H1 (cell line): ENCODE measurements around the gene MAGI1. TPM values are rescaled to one million over a fixed set of nuclear protein-coding genes. Genes with fewer than 3 reads are reported as not detected.

Source experiments
- CTCF ChIA-PET: fragments of 300-600 bp; sonication (Branson Sonifier 250); formaldehyde crosslinking; loops from one replicate; lab custom pipeline; 2021; ENCODE audit not compliant: partially characterized antibody; lab: Charles Lee
- POLR2A ChIA-PET: fragments of 300-600 bp; sonication (Branson Sonifier 250); formaldehyde crosslinking; loops from one replicate; lab custom pipeline; 2021; ENCODE audit warnings: inconsistent platforms; ENCODE audit not compliant: partially characterized antibody; lab: Charles Lee
- DNase-seq, 2 experiments: peaks; one replicate each; pipeline versions ENCODE4 v3.0.0 to v3.0.0-alpha.2; 2010 to 2022; ENCODE audit warnings: low spot score in 2 of 2, low read depth in 1 of 2, mixed read lengths in 1 of 2
- FAIRE-seq: peaks from 2 replicates; lab custom pipeline; 2011; peaks lifted over from hg19 to GRCh38; lab: Jason Lieb, UNC
- H2AFZ ChIP-seq: 2 replicates; pipeline ENCODE4 v1.8.1; 2012; ENCODE audit warnings: low read length, inconsistent platforms
- H2AK5ac ChIP-seq: 2 replicates; pipeline ENCODE4 v1.6.1; 2013; ENCODE audit warnings: low read depth, low read length
- H2BK120ac ChIP-seq: replicated peaks from 2 replicates; pipeline ENCODE3; 2013; ENCODE audit warnings: low read depth, low read length, inconsistent platforms
- H2BK12ac ChIP-seq: 2 replicates; pipeline ENCODE4 v1.6.1; 2013; ENCODE audit warnings: low read depth, low read length
- H2BK15ac ChIP-seq: 2 replicates; pipeline ENCODE4 v1.6.1; 2013; ENCODE audit warnings: low read length
- H2BK20ac ChIP-seq: 2 replicates; pipeline ENCODE4 v1.6.1; 2013; ENCODE audit warnings: low read length
- H2BK5ac ChIP-seq: 2 replicates; pipeline ENCODE4 v1.6.1; 2013; ENCODE audit warnings: low read depth, low read length
- H3K14ac ChIP-seq: 2 replicates; pipeline ENCODE4 v1.6.1; 2013; ENCODE audit warnings: inconsistent platforms; ENCODE audit not compliant: insufficient read length
- H3K18ac ChIP-seq: 2 replicates; pipeline ENCODE4 v1.6.1; 2013; ENCODE audit warnings: low read length; ENCODE audit errors: extremely low read depth
- H3K23ac ChIP-seq: 2 replicates; pipeline ENCODE4 v1.6.1; 2013; ENCODE audit warnings: inconsistent platforms; ENCODE audit not compliant: insufficient read length
- H3K23me2 ChIP-seq: 2 replicates; pipeline ENCODE4 v1.6.1; 2013; ENCODE audit warnings: low read depth, low read length
- H3K27ac ChIP-seq: 2 replicates; pipeline ENCODE4 v1.6.1; 2011; ENCODE audit warnings: low read depth, low read length, inconsistent platforms
- H3K27me3 ChIP-seq, 4 experiments: replicated peaks in 1 of 4; 1 replicate in 1 of 4; 2 replicates in 3 of 4; pipeline versions ENCODE4 v1.6.1 to v1.8.1; 2011 to 2013; ENCODE audit warnings: low read length in 3 of 4, mild to moderate bottlenecking in 3 of 4, inconsistent platforms in 2 of 4, mixed read lengths in 2 of 4, moderate library complexity in 1 of 4; ENCODE audit not compliant: control insufficient read depth in 3 of 4, insufficient read depth in 3 of 4; ENCODE audit errors: extremely low read depth in 1 of 4
- H3K36me3 ChIP-seq, 4 experiments: 2 replicates each; pipeline versions ENCODE4 v1.6.1 to v1.8.1; 2011 to 2013; ENCODE audit warnings: mild to moderate bottlenecking in 4 of 4, low read length in 3 of 4, moderate library complexity in 2 of 4, control low read depth in 1 of 4, inconsistent platforms in 1 of 4; ENCODE audit not compliant: insufficient read depth in 4 of 4, control insufficient read depth in 2 of 4
- H3K4ac ChIP-seq: replicated peaks from 2 replicates; pipeline ENCODE3; 2013; ENCODE audit warnings: low read length, low read depth, mixed read lengths, inconsistent platforms; ENCODE audit not compliant: insufficient read length
- H3K4me1 ChIP-seq, 4 experiments: replicated peaks in 1 of 4; 1 replicate in 1 of 4; 2 replicates in 3 of 4; pipeline versions ENCODE4 v1.6.1 to v1.8.1; 2011 to 2013; ENCODE audit warnings: low read length in 3 of 4, inconsistent platforms in 2 of 4, mixed read lengths in 1 of 4; ENCODE audit not compliant: insufficient read depth in 4 of 4, control insufficient read depth in 3 of 4
- H3K4me2 ChIP-seq, 2 experiments: 2 replicates each; pipeline versions ENCODE4 v1.6.1 to v1.8.1; 2011 to 2013; ENCODE audit warnings: low read depth in 2 of 2, low read length in 2 of 2, control low read depth in 1 of 2, inconsistent platforms in 1 of 2, mild to moderate bottlenecking in 1 of 2; ENCODE audit not compliant: insufficient read depth in 1 of 2
- H3K4me3 ChIP-seq, 4 experiments: fragments of 200-600, 300-600 bp in 1 of 4; sonication (generic), shearing (Covaris generic), sonication (Bioruptor Twin) in 1 of 4; 2 replicates each; pipeline versions ENCODE4 v1.5.1 to v1.8.1; 2011 to 2016; ENCODE audit warnings: low read length in 4 of 4, low read depth in 3 of 4, control low read depth in 2 of 4, inconsistent platforms in 2 of 4, mild to moderate bottlenecking in 2 of 4, mixed read lengths in 1 of 4, moderate library complexity in 1 of 4; ENCODE audit not compliant: insufficient read depth in 2 of 4; ENCODE audit errors: extremely low read depth in 1 of 4
- H3K56ac ChIP-seq: replicated peaks from 2 replicates; pipeline ENCODE3; 2013; ENCODE audit warnings: low read depth, mild to moderate bottlenecking, mixed read lengths, low read length, inconsistent platforms; ENCODE audit not compliant: insufficient read length
- H3K79me1 ChIP-seq: 2 replicates; pipeline ENCODE4 v1.6.1; 2013; ENCODE audit warnings: low read depth, low read length, control low read depth
- H3K79me2 ChIP-seq, 2 experiments: 2 replicates each; pipeline versions ENCODE4 v1.6.1 to v1.8.1; 2012 to 2013; ENCODE audit warnings: low read length in 2 of 2, mild to moderate bottlenecking in 2 of 2, inconsistent platforms in 1 of 2; ENCODE audit not compliant: insufficient read depth in 2 of 2, control insufficient read depth in 1 of 2
- H3K9ac ChIP-seq, 4 experiments: replicated peaks in 1 of 4; 1 replicate in 1 of 4; 2 replicates in 3 of 4; pipeline versions ENCODE4 v1.6.1 to v1.8.1; 2011 to 2013; ENCODE audit warnings: low read depth in 3 of 4, low read length in 3 of 4, control low read depth in 2 of 4, mild to moderate bottlenecking in 2 of 4, moderate library complexity in 2 of 4, inconsistent platforms in 1 of 4; ENCODE audit errors: extremely low read depth in 1 of 4
- H3K9me3 ChIP-seq, 2 experiments: 2 replicates each; pipeline versions ENCODE4 v1.6.1 to v1.8.1; 2012 to 2013; ENCODE audit warnings: mild to moderate bottlenecking in 2 of 2, moderate library complexity in 2 of 2, control low read depth in 1 of 2, inconsistent platforms in 1 of 2, low read depth in 1 of 2, low read length in 1 of 2, mixed read lengths in 1 of 2; ENCODE audit not compliant: insufficient read depth in 2 of 2
- H4K20me1 ChIP-seq, 2 experiments: replicated peaks in 1 of 2; 2 replicates each; pipeline versions ENCODE3 to v1.8.1; 2011 to 2013; ENCODE audit warnings: inconsistent platforms in 2 of 2, low read length in 2 of 2, mild to moderate bottlenecking in 1 of 2; ENCODE audit not compliant: insufficient read depth in 2 of 2, control insufficient read depth in 1 of 2
- H4K5ac ChIP-seq: 2 replicates; pipeline ENCODE4 v1.6.1; 2013; ENCODE audit warnings: low read length, low read depth, mixed read lengths, inconsistent platforms; ENCODE audit not compliant: insufficient read length
- H4K8ac ChIP-seq: 2 replicates; pipeline ENCODE4 v1.8.0; 2013; ENCODE audit warnings: mild to moderate bottlenecking, moderate library complexity, low read length, inconsistent platforms; ENCODE audit not compliant: insufficient read depth; ENCODE audit errors: extremely low read depth
- H4K91ac ChIP-seq: replicated peaks from 2 replicates; pipeline ENCODE3; 2013; ENCODE audit warnings: low read length, mixed read lengths, inconsistent platforms; ENCODE audit not compliant: insufficient read length
- ATF2 ChIP-seq: IDR thresholded peaks from 2 replicates; pipeline ENCODE4 v1.6.1; 2012; ENCODE audit warnings: low read length, inconsistent platforms
- CREB1 ChIP-seq: IDR thresholded peaks from 2 replicates; pipeline ENCODE4 v1.6.1; 2012; ENCODE audit warnings: inconsistent platforms
- CTBP2 ChIP-seq: IDR thresholded peaks from 2 replicates; pipeline ENCODE4 v1.7.0; 2011; ENCODE audit warnings: borderline replicate concordance, mild to moderate bottlenecking, moderate library complexity, mixed read lengths, low read length; ENCODE audit not compliant: insufficient read depth, insufficient read length
- GTF2F1 ChIP-seq: IDR thresholded peaks from 2 replicates; pipeline ENCODE4 v1.6.1; 2012; ENCODE audit warnings: low read depth, low read length, improper control_type of control experiment, borderline replicate concordance
- JUND ChIP-seq: IDR thresholded peaks from 2 replicates; pipeline ENCODE4 v1.6.1; 2011; ENCODE audit warnings: mild to moderate bottlenecking, improper control_type of control experiment, low read length
- NANOG ChIP-seq: IDR thresholded peaks from 2 replicates; pipeline ENCODE4 v1.6.1; 2011; ENCODE audit warnings: low read length, low read depth, mild to moderate bottlenecking, inconsistent platforms; ENCODE audit not compliant: insufficient read depth, poor library complexity, severe bottlenecking
- PHF8 ChIP-seq: fragments of 200-600 bp; sonication (generic); conservative IDR thresholded peaks from 2 replicates; pipeline ENCODE4 v1.7.1; 2012; ENCODE audit warnings: low read depth, mild to moderate bottlenecking, inconsistent platforms, low read length, moderate library complexity
- RAD21 ChIP-seq, 2 experiments: IDR thresholded peaks in 1 of 2; conservative IDR thresholded peaks in 1 of 2; 2 replicates each; pipeline ENCODE4 v1.6.1; 2011; ENCODE audit warnings: low read depth in 2 of 2, low read length in 2 of 2, improper control_type of control experiment in 1 of 2, inconsistent platforms in 1 of 2, mild to moderate bottlenecking in 1 of 2, moderate library complexity in 1 of 2
- SP4 ChIP-seq: IDR thresholded peaks from 2 replicates; pipeline ENCODE4 v1.6.1; 2012; ENCODE audit warnings: low read length, inconsistent platforms
- WGBS, 2 experiments: shearing (Covaris generic) in 1 of 2; methylation state at CpG; one replicate each; pipeline versions ENCODE4 v1.1.6 to v1.1.7; 2013 to 2015; ENCODE audit warnings: low lambda C conversion rate in 2 of 2, mixed read lengths in 2 of 2, inconsistent platforms in 1 of 2, low coverage in 1 of 2, missing lambda C conversion rate in 1 of 2; ENCODE audit not compliant: insufficient replicate concordance in 2 of 2, insufficient coverage in 1 of 2, insufficient read length in 1 of 2; ENCODE audit errors: extremely low coverage in 1 of 2, missing lambda C conversion rate in 1 of 2; 5-methylcytosine and 5-hydroxymethylcytosine counted together
- polyA plus RNA-seq, 7 experiments: library from polyadenylated mRNA; depleted of rRNA in 3 of 7; stranded (reverse) in 5 of 7; unstranded in 2 of 7; fragments of >200 nt in 5 of 7; fragments of 200-250 nt in 2 of 7; gene quantifications; 1 replicate in 5 of 7; 2 replicates in 1 of 7; 4 replicates in 1 of 7; pipeline versions ENCODE4 v1.2.1 to v1.2.3, GENCODE V29; 2011 to 2013; ENCODE audit warnings: missing spikeins in 2 of 7, mixed read lengths in 2 of 7
- total RNA-seq: library from RNA; stranded (reverse); fragmentation: NEBNext Ultra II Directional; extraction: Animal tissue kit (Norgen Biotek cat#: 25700); gene quantifications from 2 replicates; pipeline ENCODE4 v1.2.1, GENCODE V29; 2021

MAGI1 gene
- total and polyA plus RNA-seq, 2 of the 8 experiments (the other 6 are each of a cell fraction or from before 2014, with no cell fraction given), result 19.8 to 78.0 TPM

GRCh38 chr3:65749066-65749465, 289.7 kb downstream of the MAGI1 start:
- Histone ChIP-seq H3K79me1 (no peaks in the 10 kb centered on the region; the same call in 1 of the 2 replicates), H3K9ac (no peak overlapping the region), H2BK12ac (no peak overlapping the region), H2BK120ac (no peak overlapping the region), H3K4me2 (no peak overlapping the region), H3K27me3 (no peaks in the 10 kb centered on the region), H2BK20ac (no peak overlapping the region), H3K27ac (no peak overlapping the region), H3K23me2 (no peaks in the 10 kb centered on the region), H2BK15ac (no peak overlapping the region), H2BK5ac (no peak overlapping the region), H4K91ac (no peak overlapping the region), H3K36me3 (0 out of 8 replicates have a peak, but pooled peaks cover 0 to 3% (median 0%) of the 10 kb centered on the region in 4 experiments), H2AK5ac (no peak overlapping the region), H3K18ac (no peak overlapping the region), H3K9me3 (no peaks in the 10 kb centered on the region; a peak in 1 of 4 replicates), H4K20me1 (no peaks in the 10 kb centered on the region), H3K4me1 (peaks cover 0 to 7% (median 5%) of the 10 kb centered on the region in 4 experiments; a peak in 4 of 7 replicates), H3K4ac (no peak overlapping the region), H3K4me3 (no peak overlapping the region), H2AFZ (no peak overlapping the region), H4K5ac (no peak overlapping the region), H3K79me2 (peaks cover 0 to 19% of the 10 kb centered on the region in 2 experiments; a peak in 2 of 4 replicates), H3K14ac (no peak overlapping the region), H3K23ac (no peak overlapping the region), H4K8ac (no peak overlapping the region), H3K56ac (no peak overlapping the region)
- no peak for FAIRE-seq
- 38% methylated on average over 1 of the region's 1 CpG; no CpG with 5 or more reads in 1 of the 2 experiments for WGBS, 2 experiments
- DNase-seq, result no peak
- CTCF ChIA-PET, result interaction anchor here (1.0 to 3.9 kb wide), 5 partner anchors 9 to 445 kb away, joined by 3 to 30 read pairs (median 3); no protein-coding TSS in a partner anchor
- POLR2A ChIA-PET, result no interaction called here
- TF ChIP-seq GTF2F1 (no peak), JUND (no peak), CREB1 (no peak), SP4 (no peak), RAD21 (IDR thresholded peaks at IDR 0.05 in 1 of 2, conservative IDR thresholded peaks at IDR 0.05 in 1 of 2; ENCODE audit: low read depth in 2 of 2, low read length in 2 of 2) (no peak), NANOG (no peak), ATF2 (no peak), PHF8 (no peak), CTBP2 (no peak)
